IMR-90 (cell line): ENCODE measurements around the gene NOS3. TPM values are rescaled to one million over a fixed set of nuclear protein-coding genes. Genes with fewer than 3 reads are reported as not detected.

Experiments
- ATAC-seq: fragments of 200-7000 bp; cut with Tn5 transposase; 2 replicates; pipeline ENCODE4 v1.9.1; 2020; ENCODE audit warnings: low read depth, mild to moderate bottlenecking, moderate library complexity
- BruUV-seq: library from RNA; stranded (reverse); fragments of 400-500 nt; replicated peaks from 2 replicates; lab custom pipeline; 2021; lab: Mats Ljungman, UMichigan
- CTCF ChIA-PET: fragments of 300-600 bp; formaldehyde crosslinking; extraction: SDS; loops from one replicate; lab custom pipeline; 2021; ENCODE audit warnings: antibody characterized with exemption; lab: Yijun Ruan, JAX
- POLR2A ChIA-PET: fragments of 300-600 bp; sonication (Branson Sonifier 250); formaldehyde crosslinking; loops from one replicate; lab custom pipeline; 2022; ENCODE audit warnings: antibody characterized with exemption; ENCODE audit not compliant: unreplicated experiment; lab: Charles Lee
- DNase-seq: peaks from one replicate; pipeline ENCODE4 v3.0.0; 2013
- H2AFZ ChIP-seq: replicated peaks from 2 replicates; pipeline ENCODE3; 2013; ENCODE audit warnings: low read length, mild to moderate bottlenecking; ENCODE audit not compliant: poor library complexity
- H2AK5ac ChIP-seq: 2 replicates; pipeline ENCODE4 v1.6.1; 2013; ENCODE audit warnings: low read depth, low read length, inconsistent platforms
- H2AK9ac ChIP-seq: replicated peaks from 2 replicates; pipeline ENCODE3; 2013; ENCODE audit warnings: mild to moderate bottlenecking, low read depth, low read length, moderate library complexity; ENCODE audit not compliant: poor library complexity
- H2BK120ac ChIP-seq: 2 replicates; pipeline ENCODE4 v1.6.1; 2013; ENCODE audit warnings: low read depth, low read length, inconsistent platforms
- H2BK15ac ChIP-seq: 3 replicates; pipeline ENCODE4 v1.6.1; 2013; ENCODE audit warnings: low read depth, low read length, inconsistent platforms
- H2BK20ac ChIP-seq: 2 replicates; pipeline ENCODE4 v1.6.1; 2013; ENCODE audit warnings: low read depth, mild to moderate bottlenecking, inconsistent platforms, low read length, moderate library complexity
- H2BK5ac ChIP-seq: 2 replicates; pipeline ENCODE4 v1.6.1; 2013; ENCODE audit warnings: mild to moderate bottlenecking, low read depth, low read length, inconsistent platforms; ENCODE audit not compliant: poor library complexity, severe bottlenecking
- H3K14ac ChIP-seq: replicated peaks from 2 replicates; pipeline ENCODE4 v1.6.1; 2013; ENCODE audit warnings: low read depth, low read length, inconsistent platforms
- H3K18ac ChIP-seq: 2 replicates; pipeline ENCODE4 v1.6.1; 2013; ENCODE audit warnings: low read depth, low read length, control low read depth
- H3K23ac ChIP-seq: 2 replicates; pipeline ENCODE4 v1.6.1; 2013; ENCODE audit warnings: low read depth, low read length, inconsistent platforms
- H3K27ac ChIP-seq: 2 replicates; pipeline ENCODE4 v1.5.1; 2013; ENCODE audit warnings: mild to moderate bottlenecking, control low read depth, low read length; ENCODE audit not compliant: insufficient read depth
- H3K27me3 ChIP-seq: 2 replicates; pipeline ENCODE4 v1.6.1; 2013; ENCODE audit warnings: low read length; ENCODE audit not compliant: control insufficient read depth, insufficient read depth
- H3K36me3 ChIP-seq: 2 replicates; pipeline ENCODE4 v1.6.1; 2013; ENCODE audit warnings: low read length, mixed read lengths; ENCODE audit not compliant: control insufficient read depth, insufficient read depth
- H3K4ac ChIP-seq: 2 replicates; pipeline ENCODE4 v1.6.1; 2013; ENCODE audit warnings: low read depth, low read length, inconsistent platforms
- H3K4me1 ChIP-seq: 2 replicates; pipeline ENCODE4 v1.6.1; 2013; ENCODE audit warnings: low read length, mixed read lengths; ENCODE audit not compliant: control insufficient read depth, insufficient read depth
- H3K4me2 ChIP-seq: 2 replicates; pipeline ENCODE4 v1.6.1; 2013; ENCODE audit warnings: low read depth, mild to moderate bottlenecking, control low read depth, low read length, moderate library complexity
- H3K4me3 ChIP-seq: 2 replicates; pipeline ENCODE4 v1.5.1; 2013; ENCODE audit warnings: low read depth, mild to moderate bottlenecking, control low read depth, low read length, moderate library complexity; ENCODE audit not compliant: insufficient read depth
- H3K56ac ChIP-seq: 2 replicates; pipeline ENCODE4 v1.6.1; 2013; ENCODE audit warnings: low read length, inconsistent platforms; ENCODE audit not compliant: insufficient read depth; ENCODE audit errors: extremely low read depth
- H3K79me1 ChIP-seq, 2 experiments: 2 replicates each; pipeline ENCODE4 v1.6.1; 2013; ENCODE audit warnings: low read length in 2 of 2, inconsistent platforms in 1 of 2, low read depth in 1 of 2
- H3K9ac ChIP-seq: 2 replicates; pipeline ENCODE4 v1.6.1; 2013; ENCODE audit warnings: low read depth, low read length, control low read depth
- H3K9me1 ChIP-seq: 2 replicates; pipeline ENCODE4 v1.6.1; 2013; ENCODE audit warnings: low read length, inconsistent platforms; ENCODE audit not compliant: insufficient read depth
- H3K9me3 ChIP-seq: 2 replicates; pipeline ENCODE4 v1.6.1; 2013; ENCODE audit warnings: low read length; ENCODE audit not compliant: control insufficient read depth, insufficient read depth
- H4K20me1 ChIP-seq: 2 replicates; pipeline ENCODE4 v1.6.1; 2013; ENCODE audit warnings: low read length, inconsistent platforms; ENCODE audit not compliant: insufficient read depth
- H4K5ac ChIP-seq: 2 replicates; pipeline ENCODE4 v1.6.1; 2013; ENCODE audit warnings: mild to moderate bottlenecking, low read depth, low read length, control low read depth
- H4K8ac ChIP-seq, 2 experiments: 2 replicates each; pipeline ENCODE4 v1.6.1; 2013; ENCODE audit warnings: low read depth in 2 of 2, low read length in 2 of 2, control low read depth in 1 of 2, inconsistent platforms in 1 of 2
- H4K91ac ChIP-seq: 2 replicates; pipeline ENCODE4 v1.6.1; 2013; ENCODE audit warnings: low read depth, low read length, inconsistent platforms; ENCODE audit not compliant: insufficient read depth
- FOS ChIP-seq: fragments of 150-350 bp; IDR thresholded peaks from 2 replicates; pipeline ENCODE4 v1.6.1; 2016; ENCODE audit warnings: low read depth, low read length
- MAFK ChIP-seq: IDR thresholded peaks from 2 replicates; pipeline ENCODE4 v1.6.1; 2012; ENCODE audit warnings: low read depth, low read length, improper control_type of control experiment
- MXI1 ChIP-seq: IDR thresholded peaks from 2 replicates; pipeline ENCODE4 v1.6.1; 2012; ENCODE audit warnings: low read depth, mild to moderate bottlenecking, low read length, moderate library complexity, borderline replicate concordance
- SMC3 ChIP-seq: fragments of 150-350 bp; IDR thresholded peaks from 2 replicates; pipeline ENCODE4 v1.6.1; 2016; ENCODE audit warnings: low read depth, mild to moderate bottlenecking, antibody characterized with exemption, low read length, moderate library complexity
- USF2 ChIP-seq: fragments of 150-350 bp; IDR thresholded peaks from 2 replicates; pipeline ENCODE4 v1.6.1; 2017; ENCODE audit warnings: mild to moderate bottlenecking, antibody characterized with exemption, low read length, low read depth
- WGBS, 2 experiments: methylation state at CpG; one replicate each; pipeline versions ENCODE4 v1.1.5 to v1.1.7; 2013; ENCODE audit warnings: missing lambda C conversion rate in 2 of 2; ENCODE audit not compliant: insufficient read length in 1 of 2; ENCODE audit errors: extremely low coverage in 2 of 2; 5-methylcytosine and 5-hydroxymethylcytosine counted together
- dilution Hi-C: fragments of 300-500 bp; cut with HindIII; formaldehyde crosslinking; loops from one replicate; pipeline ENCODE4 v1.14.3; 2018; ENCODE audit warnings: low sequenced_read_pairs; ENCODE audit not compliant: unreplicated experiment
- in situ Hi-C: fragments of 300-500 bp; cut with MboI; formaldehyde crosslinking; loops from 3 replicates; pipeline ENCODE4 v1.14.3; 2019; ENCODE audit warnings: low sequenced_read_pairs, inconsistent platforms, mixed read lengths
- intact Hi-C: fragments of 100-400 bp; cut with micrococcal nuclease; formaldehyde crosslinking; loops from 2 replicates; pipeline ENCODE4 v1.10.0; 2022
- polyA plus RNA-seq, 3 experiments: library from polyadenylated mRNA; depleted of rRNA; stranded (reverse); fragments of >200 nt; gene quantifications; 2 replicates each; pipeline ENCODE4 v1.2.3, GENCODE V29; 2012; ENCODE audit warnings: low replicate concordance in 1 of 3
- total RNA-seq: library from RNA; depleted of rRNA; stranded (reverse); fragments of >200 nt; gene quantifications from 2 replicates; pipeline ENCODE4 v1.2.3, GENCODE V29; 2012

The NOS3 gene
- total and polyA plus RNA-seq, 2 of the 4 experiments (the other 2 are of a cell fraction) = 0.72 to 2.0 TPM

- H3K9me1 ChIP-seq = no peaks in the 10 kb centered on the region
- no peak overlapping the region for H3K14ac ChIP-seq
- H3K4me3 ChIP-seq = no peak overlapping the region
- H3K4me1 ChIP-seq = peaks cover 4% of the 10 kb centered on the region; the same call in 1 of the 2 replicates
- H3K18ac ChIP-seq = no peak overlapping the region
- intact Hi-C loops (no loop called here), in situ Hi-C loops (loop anchor here (25.0 kb wide), 1 partner anchor 583 kb away; a partner anchor contains a TSS), dilution Hi-C loops (no loop called here)
- no peak overlapping the region for H4K5ac ChIP-seq
- no peaks in the 10 kb centered on the region for H4K20me1 ChIP-seq
- no peak for ATAC-seq
- no peak overlapping the region for H3K23ac ChIP-seq
- no peak overlapping the region for H2BK5ac ChIP-seq
- no peak overlapping the region for H2AFZ ChIP-seq
- no peak overlapping the region for H3K4me2 ChIP-seq
- WGBS, 2 experiments = 37% methylated on average over 3 of the region's 19 CpGs; no CpG with 5 or more reads in 1 of the 2 experiments
- H2AK9ac ChIP-seq = no peak overlapping the region
- no peak overlapping the region for H3K9ac ChIP-seq
- TF ChIP-seq FOS (no peak), SMC3 (no peak), USF2 (no peak), MAFK (no peak), MXI1 (no peak)
- no peak overlapping the region for H2AK5ac ChIP-seq
- H2BK15ac ChIP-seq = no peak overlapping the region
- H3K79me1 ChIP-seq = no peaks in the 10 kb centered on the region
- no peak overlapping the region for H3K4ac ChIP-seq
- peaks cover 7% of the 10 kb centered on the region for H3K27me3 ChIP-seq
- no peak overlapping the region for H3K27ac ChIP-seq
- no peak for DNase-seq
- no peak overlapping the region for H4K8ac ChIP-seq
- ChIA-PET CTCF (interaction anchor here (0.5 kb wide), 1 partner anchor 909 kb away, joined by 4 read pairs; no protein-coding TSS in a partner anchor), POLR2A (no interaction called here)
- H3K36me3 ChIP-seq = no peaks in the 10 kb centered on the region
- no peak overlapping the region for H2BK120ac ChIP-seq
- peaks cover 8% of the 10 kb centered on the region for H3K9me3 ChIP-seq
- no peak overlapping the region for H2BK20ac ChIP-seq
- no TSS peak for BruUV-seq
- no peak overlapping the region for H4K91ac ChIP-seq
- H3K56ac ChIP-seq = no peak overlapping the region
These were observed 4.2 kb downstream of the NOS3 start for GRCh38 chr7:150994838-150995510.
